ENCODE measurements around the gene PAQR9. TPM values are rescaled to one million over a fixed set of nuclear protein-coding genes. Genes with fewer than 3 reads are reported as not detected.

PAQR9 gene
- polyA plus RNA-seq, 4 donors = not detected

- WGBS, 3 donors = 32 to 46% (median 36%) methylated on average over 3 of the region's 3 CpGs
- Histone ChIP-seq H3K27ac (ENCODE audit: low read depth in 1 of 3, low read length in 2 of 3) (no peak overlapping the region), H3K36me3 (ENCODE audit: control insufficient read depth in 3 of 3, insufficient read depth in 2 of 3, low read depth in 1 of 3, low read length in 3 of 3) (no peaks in the 10 kb centered on the region), H3K4me1 (ENCODE audit: control insufficient read depth in 3 of 3, insufficient read depth in 2 of 3, low read depth in 1 of 3, low read length in 2 of 3) (no peaks in the 10 kb centered on the region), H3K27me3 (ENCODE audit: control insufficient read depth in 3 of 3, insufficient read depth in 3 of 3, low read length in 3 of 3) (peaks cover 0 to 6% (median 0%) of the 10 kb centered on the region in 3 donors), H3K4me3 (ENCODE audit: low read depth in 1 of 3, low read length in 3 of 3) (no peak overlapping the region), H3K9me3 (ENCODE audit: control insufficient read depth in 2 of 2, insufficient read depth in 1 of 2, low read depth in 1 of 2, low read length in 1 of 2) (no peaks in the 10 kb centered on the region)
- DNase-seq (no peak), FAIRE-seq (no peak)
These were observed 49.1 kb downstream of the PAQR9 start for GRCh38 chr3:142914286-142914811.

GRCh38 chr3:142913432-142913831 is 50.0 kb downstream of the PAQR9 start:
- Histone ChIP-seq H3K4me1 (ENCODE audit: control insufficient read depth in 3 of 3, insufficient read depth in 2 of 3, low read depth in 1 of 3, low read length in 2 of 3) (no peaks in the 10 kb centered on the region), H3K27ac (ENCODE audit: low read depth in 1 of 3, low read length in 2 of 3) (no peak overlapping the region), H3K27me3 (ENCODE audit: control insufficient read depth in 3 of 3, insufficient read depth in 3 of 3, low read length in 3 of 3) (peaks cover 0 to 6% (median 0%) of the 10 kb centered on the region in 3 donors), H3K9me3 (ENCODE audit: control insufficient read depth in 2 of 2, insufficient read depth in 1 of 2, low read depth in 1 of 2, low read length in 1 of 2) (no peaks in the 10 kb centered on the region), H3K4me3 (ENCODE audit: low read depth in 1 of 3, low read length in 3 of 3) (no peak overlapping the region), H3K36me3 (ENCODE audit: control insufficient read depth in 3 of 3, insufficient read depth in 2 of 3, low read depth in 1 of 3, low read length in 3 of 3) (no peaks in the 10 kb centered on the region)
- DNase-seq (no peak), FAIRE-seq (no peak)
- WGBS, 3 donors = 76 to 86% (median 83%) methylated on average over 1 of the region's 1 CpG

DNA sequence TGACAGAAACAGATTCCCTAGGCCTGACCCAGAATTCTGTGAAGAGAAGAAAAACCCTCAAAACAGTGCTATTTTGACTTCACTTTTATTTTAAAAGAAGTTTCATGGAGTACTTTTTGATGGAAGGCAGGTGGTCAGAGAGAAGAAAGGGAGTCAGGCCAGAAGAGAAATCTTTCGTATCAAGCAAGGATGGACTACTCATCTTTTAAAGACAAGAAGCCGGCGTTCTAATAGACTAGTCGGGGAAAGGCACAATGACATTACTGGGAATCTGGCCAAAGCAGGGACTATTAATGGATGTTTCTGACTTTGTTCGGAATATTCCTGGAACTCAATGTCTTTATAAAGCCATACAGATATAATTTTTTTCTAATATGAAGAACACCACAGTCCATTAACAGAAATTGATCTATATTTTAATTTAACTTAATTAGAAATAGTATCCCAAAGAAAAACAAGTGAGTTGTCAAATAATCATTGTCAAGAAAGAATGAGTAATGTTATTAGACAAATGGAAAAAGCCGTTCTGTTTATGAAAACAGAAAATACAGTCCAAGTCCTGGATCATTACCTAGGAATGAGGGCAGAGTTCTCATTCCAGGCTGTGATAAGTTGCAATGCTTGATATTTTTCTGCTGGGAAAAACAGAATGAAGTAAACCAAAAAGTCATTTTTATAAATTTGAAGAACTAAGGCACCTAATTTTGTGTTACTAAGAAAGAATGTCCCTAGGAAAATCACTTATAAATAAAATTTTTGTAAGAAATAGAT is 50.9 kb downstream of the PAQR9 start:
- Histone ChIP-seq H3K36me3 (ENCODE audit: control insufficient read depth in 3 of 3, insufficient read depth in 2 of 3, low read depth in 1 of 3, low read length in 3 of 3) (no peaks in the 10 kb centered on the region), H3K9me3 (ENCODE audit: control insufficient read depth in 2 of 2, insufficient read depth in 1 of 2, low read depth in 1 of 2, low read length in 1 of 2) (no peaks in the 10 kb centered on the region), H3K27ac (ENCODE audit: low read depth in 1 of 3, low read length in 2 of 3) (no peak overlapping the region), H3K4me1 (ENCODE audit: control insufficient read depth in 3 of 3, insufficient read depth in 2 of 3, low read depth in 1 of 3, low read length in 2 of 3) (no peaks in the 10 kb centered on the region), H3K27me3 (ENCODE audit: control insufficient read depth in 3 of 3, insufficient read depth in 3 of 3, low read length in 3 of 3) (peaks cover 0 to 6% (median 0%) of the 10 kb centered on the region in 3 donors), H3K4me3 (ENCODE audit: low read depth in 1 of 3, low read length in 3 of 3) (no peak overlapping the region)
- FAIRE-seq = no peak
- DNase-seq = no peak
- 65 to 81% (median 79%) methylated on average over 6 of the region's 6 CpGs for WGBS, 3 donors

Other genes with a start within 250 kb of the PAQR9 start
- gene TRPC1, start 239.6 kb downstream of the PAQR9 start, polyA plus RNA-seq = 1 to 10 TPM in 2 of 4 donors, under 1 TPM in 2; 0.22 to 4.1 (median 1.1) TPM
- 1 to 10 TPM in 2 of 4 donors, under 1 TPM in 1, not detected in 1; 0.37 to 6.1 (median 2.2) TPM for gene PCOLCE2, start 74.6 kb downstream of the PAQR9 start, polyA plus RNA-seq
- gene U2SURP, start 37.9 kb upstream of the PAQR9 start, polyA plus RNA-seq = 10 to 100 TPM; 20.0 to 92.0 (median 29.2) TPM
- gene CHST2, start 156.1 kb upstream of the PAQR9 start, polyA plus RNA-seq = 1 to 10 TPM in 2 of 4 donors, under 1 TPM in 1, not detected in 1; 0.81 to 3.4 (median 2.2) TPM